AG09309 (cell line): Measurements from ENCODE around the gene LTA.

Source experiments
- DNase-seq: peaks from one replicate; pipeline ENCODE4 v3.0.0-alpha.2; 2010; ENCODE audit warnings: low read depth
- H3K4me3 ChIP-seq: 2 replicates; pipeline ENCODE4 v1.5.1; 2011; ENCODE audit warnings: mild to moderate bottlenecking, low read depth, low read length, moderate library complexity; ENCODE audit not compliant: control insufficient read depth
- TF ChIP-seq, protein P1 (sequence below): IDR thresholded peaks from 2 replicates; pipeline ENCODE4 v1.5.1; 2011; ENCODE audit warnings: mild to moderate bottlenecking, low read depth, low read length, inconsistent platforms; ENCODE audit not compliant: insufficient read depth, control insufficient read depth; ENCODE audit errors: missing control alignments

The LTA gene

GRCh38 chr6:31543639-31544038 is 28.4 kb upstream of the LTA start:
- H3K4me3 ChIP-seq, result no peak overlapping the region
- TF ChIP-seq, protein P1, sequence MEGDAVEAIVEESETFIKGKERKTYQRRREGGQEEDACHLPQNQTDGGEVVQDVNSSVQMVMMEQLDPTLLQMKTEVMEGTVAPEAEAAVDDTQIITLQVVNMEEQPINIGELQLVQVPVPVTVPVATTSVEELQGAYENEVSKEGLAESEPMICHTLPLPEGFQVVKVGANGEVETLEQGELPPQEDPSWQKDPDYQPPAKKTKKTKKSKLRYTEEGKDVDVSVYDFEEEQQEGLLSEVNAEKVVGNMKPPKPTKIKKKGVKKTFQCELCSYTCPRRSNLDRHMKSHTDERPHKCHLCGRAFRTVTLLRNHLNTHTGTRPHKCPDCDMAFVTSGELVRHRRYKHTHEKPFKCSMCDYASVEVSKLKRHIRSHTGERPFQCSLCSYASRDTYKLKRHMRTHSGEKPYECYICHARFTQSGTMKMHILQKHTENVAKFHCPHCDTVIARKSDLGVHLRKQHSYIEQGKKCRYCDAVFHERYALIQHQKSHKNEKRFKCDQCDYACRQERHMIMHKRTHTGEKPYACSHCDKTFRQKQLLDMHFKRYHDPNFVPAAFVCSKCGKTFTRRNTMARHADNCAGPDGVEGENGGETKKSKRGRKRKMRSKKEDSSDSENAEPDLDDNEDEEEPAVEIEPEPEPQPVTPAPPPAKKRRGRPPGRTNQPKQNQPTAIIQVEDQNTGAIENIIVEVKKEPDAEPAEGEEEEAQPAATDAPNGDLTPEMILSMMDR, result no peak

DNA sequence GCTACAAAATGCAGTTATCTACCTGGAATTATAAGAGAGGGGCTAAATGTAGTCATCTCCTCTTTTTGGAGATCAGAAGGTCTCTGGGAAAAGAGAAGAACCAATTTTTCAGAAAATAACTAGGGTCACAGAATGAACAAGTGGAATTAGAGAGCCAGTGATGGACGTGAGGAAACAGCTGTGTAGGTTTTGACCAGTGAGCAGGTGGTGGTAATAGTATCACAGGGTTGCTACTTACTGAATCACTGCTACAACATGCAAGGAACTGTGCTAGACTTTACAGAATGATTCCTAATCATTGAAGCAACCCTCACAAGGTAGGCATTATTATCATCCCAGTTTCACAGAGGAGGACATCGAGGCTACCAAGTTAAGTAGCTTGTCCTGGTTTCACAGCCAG is 27.4 kb upstream of the LTA start:
- TF ChIP-seq, protein P1, result no peak
- DNase-seq, result no peak
- no peak overlapping the region for H3K4me3 ChIP-seq

More at GRCh38 chr6:31543639-31544038, 28.4 kb upstream of the LTA start:
- no peak for DNase-seq

DNA sequence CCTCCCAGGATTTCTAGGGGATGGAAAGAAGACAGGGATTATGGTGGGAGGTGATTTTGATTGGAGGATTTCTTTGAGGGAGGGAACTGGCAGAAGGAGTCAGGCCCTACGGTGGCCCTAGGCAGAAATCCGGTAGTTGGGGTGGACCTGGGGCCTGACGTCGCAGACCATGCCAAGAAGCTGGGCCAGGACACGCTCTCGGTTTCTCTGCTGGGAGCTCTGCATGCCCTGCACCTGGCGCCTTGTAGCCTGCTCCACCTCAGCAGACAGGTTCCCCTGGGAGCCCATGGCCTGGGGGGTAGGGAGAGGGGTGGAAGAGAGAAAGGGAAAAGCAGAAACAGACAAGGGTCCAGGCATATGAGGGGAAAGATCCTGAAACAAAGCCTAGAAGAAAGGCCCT is 26.8 kb upstream of the LTA start:
- no peak overlapping the region for H3K4me3 ChIP-seq
- DNase-seq, result no peak
- TF ChIP-seq, protein P1, result no peak

GRCh38 chr6:31546339-31546957 is 25.6 kb upstream of the LTA start, which contains the start of gene ATP6V1G2:
Gene ATP6V1G2, minus strand, starts transcription at chr6:31546608. Its CDS starts 49 bp downstream, at chr6:31546559.
- TF ChIP-seq, protein P1, result peak; percentile 100
- peak within 1 kb of the TSS; percentile 55 for H3K4me3 ChIP-seq
- peak; percentile 78 for DNase-seq

DNA sequence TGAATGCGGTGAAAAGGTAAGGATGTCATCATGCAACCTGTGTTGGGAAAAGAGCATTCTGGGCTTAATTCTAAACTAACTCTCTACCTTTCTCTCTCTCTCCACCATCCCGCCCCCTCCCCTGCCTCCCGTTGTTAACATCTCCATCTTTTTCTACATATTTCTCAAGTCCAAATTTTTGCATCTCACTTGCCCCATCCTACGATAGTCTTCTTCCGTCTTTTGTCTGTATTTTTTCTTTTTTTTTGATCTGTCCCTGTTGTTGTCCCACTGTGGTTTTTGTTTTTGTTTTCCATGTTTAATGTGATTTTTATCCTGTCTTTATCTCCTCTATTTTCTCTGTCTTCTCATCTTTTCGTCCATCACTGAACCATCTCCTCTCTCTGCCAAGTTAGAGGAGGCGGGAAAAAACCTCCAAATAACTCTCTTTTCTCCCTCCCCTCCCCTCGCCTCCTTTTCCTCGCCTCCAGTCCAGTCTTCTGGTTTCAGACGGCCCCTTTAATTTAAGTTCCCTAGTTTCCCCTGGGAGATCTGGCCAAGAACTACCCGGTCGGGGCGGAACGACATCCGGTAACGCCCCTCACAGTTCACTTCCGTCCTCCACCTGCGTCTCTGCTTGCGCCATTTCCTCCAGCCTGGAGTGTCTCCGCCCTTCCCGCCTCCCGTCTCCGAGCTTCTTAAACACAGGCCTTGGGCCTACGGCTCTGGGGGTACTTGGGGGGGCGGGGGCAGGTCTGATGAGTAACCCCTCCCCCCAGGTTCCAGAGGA is 24.9 kb upstream of the LTA start, which contains the start of gene NFKBIL1:
Gene NFKBIL1, plus strand, starts transcription at position 651 of the 769 bp plus-strand sequence. Its CDS starts 87 bp downstream, at position 738.
- TF ChIP-seq, protein P1, result no peak

GRCh38 chr6:31547727-31548543 is 24.2 kb upstream of the LTA start:
- H3K4me3 ChIP-seq, result peak overlapping the region; percentile 55
- TF ChIP-seq, protein P1, result no peak
- DNase-seq, result no peak

More for the DNA sequence above, 24.9 kb upstream of the LTA start, which contains the start of gene NFKBIL1:
- DNase-seq, result peak; percentile 93
- H3K4me3 ChIP-seq, result peak within 1 kb of the TSS; percentile 55
